Stimulated activated naive CD4-positive, alpha-beta T cell (primary cell): ENCODE data around the gene PRXL2A.
A peak's percentile ranks its signal among the peaks of the same experiment; 100 is the strongest.
"Not testable (repeated sequence)": the region's sequence is repeated elsewhere in the genome, so short reads cannot be mapped to it uniquely, and the experiment has no call there.

Source experiments
- DNase-seq, 6 experiments: peaks; one replicate each; lab custom pipeline; 2025; lab: John Stamatoyannopoulos, UW

PRXL2A gene

GRCh38 chr10:80411267-80411668 lies 2.9 kb downstream of the PRXL2A start:
- no peak for DNase-seq

GRCh38 chr10:80411681-80412220 lies 3.4 kb downstream of the PRXL2A start:
- DNase-seq = no peak

GRCh38 chr10:80412486-80412885 lies 4.1 kb downstream of the PRXL2A start:
- DNase-seq = no peak

DNA sequence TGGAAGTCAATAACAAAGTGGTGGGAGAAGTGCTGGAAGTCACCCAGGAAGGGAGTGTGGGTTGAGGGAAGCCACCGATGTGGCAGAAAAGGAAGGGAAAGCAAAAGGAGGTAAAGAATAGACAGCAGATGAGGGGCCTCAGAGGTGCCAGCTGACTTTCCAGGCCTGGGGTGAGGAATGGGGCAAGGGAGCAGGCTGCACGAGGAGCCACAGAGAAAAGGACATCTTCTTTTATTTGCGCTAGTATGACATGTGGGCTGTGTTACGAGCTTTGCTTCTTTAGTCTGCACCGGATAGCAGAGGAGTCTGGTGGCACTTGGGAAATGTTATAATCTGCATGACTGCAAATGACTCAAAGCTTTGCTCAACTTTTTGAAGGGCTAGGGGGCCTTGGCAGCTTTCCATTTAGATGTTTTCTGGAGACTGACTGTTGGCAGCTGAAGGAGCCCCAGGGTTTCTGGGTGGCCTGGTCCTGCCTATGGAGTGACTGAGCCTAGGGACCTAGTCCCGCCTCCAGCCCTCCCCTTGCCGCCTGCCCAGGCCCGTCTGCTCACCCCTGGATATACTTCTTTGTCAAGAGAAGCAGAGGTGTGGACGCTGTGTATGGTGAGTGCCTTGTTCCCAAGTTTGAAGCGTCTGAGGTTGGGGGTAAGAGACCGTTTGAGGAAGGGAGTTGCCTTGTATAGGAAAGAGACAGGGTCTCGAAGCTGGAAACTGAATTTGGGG lies 5.1 kb downstream of the PRXL2A start:
- DNase-seq = no peak

DNA sequence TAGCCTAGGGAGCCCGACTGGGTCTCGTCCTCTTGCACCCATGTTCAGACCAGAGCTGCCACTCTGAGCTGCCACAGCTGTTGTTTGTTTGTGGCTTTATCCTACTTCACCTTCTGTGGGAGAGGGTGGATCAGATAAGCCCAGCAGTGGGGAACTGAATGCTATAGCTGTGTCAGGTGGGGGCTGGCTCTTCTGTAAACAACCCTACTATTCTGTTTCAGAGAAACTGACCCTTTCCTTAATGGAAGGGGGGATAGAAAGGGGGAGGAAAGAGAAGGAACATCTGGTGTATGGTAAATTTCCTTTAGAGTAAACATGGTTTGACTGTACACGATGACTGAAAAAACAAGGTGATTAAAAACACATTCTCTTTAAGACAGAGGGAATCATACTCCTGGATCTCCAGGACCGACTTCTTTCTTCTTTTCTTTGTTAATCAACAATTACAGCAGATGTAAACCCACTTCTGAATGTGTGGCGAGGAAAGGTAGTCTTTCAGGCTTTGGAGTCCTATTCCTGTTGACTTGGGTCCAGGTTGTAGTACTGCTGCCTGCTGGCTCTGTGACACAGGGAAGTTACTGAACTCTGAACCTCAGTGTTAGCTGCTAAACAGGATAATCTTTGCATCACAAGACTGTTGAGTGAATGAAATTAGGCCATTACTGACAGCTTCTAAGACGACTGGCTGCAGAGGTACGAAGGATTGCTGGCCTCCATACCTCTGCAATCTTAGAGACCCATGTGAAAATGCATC lies 6.0 kb downstream of the PRXL2A start:
- DNase-seq = no peak

DNA sequence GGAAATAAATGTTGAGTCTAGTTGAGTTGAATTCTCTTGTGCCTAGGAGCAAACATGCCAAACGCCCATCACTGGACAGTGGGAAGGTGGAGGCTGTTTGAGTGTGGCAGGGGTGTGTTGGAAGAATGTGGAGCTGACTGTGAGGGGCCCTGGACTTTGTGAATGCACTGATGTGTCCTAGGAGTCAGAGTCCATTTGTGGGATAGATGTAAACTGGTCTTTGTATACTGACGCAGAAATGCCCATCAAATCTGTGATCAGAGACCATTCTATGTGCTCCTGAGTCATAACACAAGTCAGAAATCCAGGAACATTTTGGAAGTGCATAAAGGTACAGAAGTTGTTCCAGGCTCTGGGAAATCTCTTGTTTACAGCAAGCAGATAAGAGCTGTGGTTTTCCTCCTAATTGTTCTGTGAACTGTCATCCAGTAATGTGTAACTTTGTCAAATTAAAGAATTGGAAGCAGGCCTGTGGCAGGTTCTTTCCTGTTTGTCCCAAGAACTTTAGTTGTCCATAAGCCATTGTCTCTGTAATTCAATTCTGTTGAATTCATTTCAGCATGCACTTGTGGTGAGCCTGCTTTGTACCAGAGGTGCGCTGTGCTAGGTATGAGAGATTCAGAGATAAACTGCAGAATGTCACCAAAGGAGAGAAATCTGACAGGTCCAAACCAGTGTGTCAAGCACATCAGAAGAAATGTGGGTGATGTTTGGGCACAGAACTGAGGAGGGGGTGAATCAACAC lies 7.6 kb downstream of the PRXL2A start:
- no peak for DNase-seq

- DNase-seq = no peak
Observed at GRCh38 chr10:80416479-80417098, 8.2 kb downstream of the PRXL2A start.

DNA sequence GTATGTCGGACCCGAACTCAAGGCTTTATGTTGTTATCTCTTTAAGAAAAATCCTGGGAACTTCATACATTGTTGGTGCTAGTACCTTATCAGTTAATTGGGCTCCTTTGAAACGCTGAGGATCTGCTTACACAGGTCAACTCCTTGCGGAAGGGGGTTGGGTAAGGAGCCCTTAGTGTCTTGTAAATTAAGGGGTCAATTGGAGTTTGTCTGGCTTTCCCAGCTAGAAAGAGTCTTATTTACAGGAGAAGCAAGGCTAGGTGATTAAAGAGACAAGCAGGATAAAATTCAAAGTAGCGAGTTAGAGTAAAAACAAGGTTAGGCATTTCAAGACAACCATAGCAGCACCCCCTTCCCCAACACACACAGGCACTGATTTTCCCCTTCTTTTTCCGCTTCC lies 8.9 kb downstream of the PRXL2A start:
- not testable (repeated sequence) for DNase-seq

- DNase-seq = no peak
Observed at GRCh38 chr10:80421050-80421706, 12.8 kb downstream of the PRXL2A start.

- DNase-seq = no peak
Observed at GRCh38 chr10:80421707-80422536, 13.6 kb downstream of the PRXL2A start.

GRCh38 chr10:80425901-80426300 lies 17.6 kb downstream of the PRXL2A start:
- no peak for DNase-seq

DNA sequence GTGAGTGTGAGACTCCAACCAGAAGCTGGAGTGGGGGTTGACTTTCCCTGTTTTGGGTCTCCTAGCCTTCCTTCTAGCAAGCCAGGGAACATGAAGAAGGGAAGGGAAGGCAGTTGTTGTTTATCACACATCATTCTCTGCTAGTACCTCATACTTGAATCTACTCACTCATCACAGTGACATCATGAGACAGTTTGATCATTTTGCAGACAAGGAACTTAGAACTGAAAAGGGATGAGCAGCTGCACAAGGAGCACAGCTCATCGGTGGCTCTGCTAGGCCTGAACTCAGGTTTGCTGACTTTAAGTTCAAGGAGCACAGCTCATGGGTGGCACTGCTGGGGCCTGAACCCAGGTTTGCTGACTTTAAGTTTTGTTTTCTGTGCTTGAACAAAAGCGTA lies 19.2 kb downstream of the PRXL2A start:
- no peak for DNase-seq

GRCh38 chr10:80429521-80429973 lies 21.2 kb downstream of the PRXL2A start:
- no peak for DNase-seq

- DNase-seq = no peak
Observed at GRCh38 chr10:80433134-80433533, 24.8 kb downstream of the PRXL2A start.

GRCh38 chr10:80436446-80437098 lies 28.2 kb downstream of the PRXL2A start:
- DNase-seq = no peak

GRCh38 chr10:80437227-80437626 lies 28.9 kb downstream of the PRXL2A start:
- DNase-seq = no peak

GRCh38 chr10:80441831-80442230 lies 33.5 kb downstream of the PRXL2A start:
- DNase-seq = no peak

- DNase-seq = no peak
Observed at GRCh38 chr10:80442879-80443278, 34.5 kb downstream of the PRXL2A start.

- DNase-seq = peak in 3 of 6 experiments; percentile 17 to 47 (median 41)
Observed at GRCh38 chr10:80443531-80443974, 35.2 kb downstream of the PRXL2A start.

DNA sequence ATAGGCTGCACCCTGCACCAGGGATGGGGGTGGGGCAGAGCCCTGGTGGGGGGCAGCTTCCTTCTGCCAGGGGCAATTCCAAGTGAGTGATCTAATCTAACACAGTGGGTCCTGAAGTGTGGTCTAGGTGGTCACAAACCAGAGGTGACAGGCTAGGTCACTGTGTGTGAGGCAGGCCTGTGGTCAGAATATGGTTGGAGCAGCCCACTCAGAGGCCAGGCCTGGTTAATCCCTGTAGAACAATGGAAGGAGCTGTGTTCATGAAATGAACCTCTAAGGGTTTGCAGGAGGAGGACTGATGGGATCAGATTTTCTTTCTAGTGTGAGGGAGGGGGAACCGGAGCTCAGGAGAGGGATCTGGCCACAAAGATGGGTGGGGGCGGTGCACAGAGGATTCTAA lies 35.8 kb downstream of the PRXL2A start:
- no peak for DNase-seq
